Renal pelvis (tissue), 4 donors: Measurements from ENCODE around the gene ATP8B1. TPM values are rescaled to one million over a fixed set of nuclear protein-coding genes. Genes with fewer than 3 reads are reported as not detected.
"Not testable (repeated sequence)": the region's sequence is repeated elsewhere in the genome, so short reads cannot be mapped to it uniquely, and the experiment has no call there.

Experiments used
- DNase-seq: peaks from one replicate; pipeline ENCODE4 v3.0.0-alpha.2; 2013
- polyA plus RNA-seq, 3 donors: library from polyadenylated mRNA; unstranded; fragments of 120-200 nt; gene quantifications; one replicate each; pipeline ENCODE4 v1.2.1, GENCODE V29; 2013; ENCODE audit not compliant: insufficient read length in 3 of 3

The ATP8B1 gene
- polyA plus RNA-seq, 3 donors = 23.5 to 33.0 (median 25.1) TPM

DNA sequence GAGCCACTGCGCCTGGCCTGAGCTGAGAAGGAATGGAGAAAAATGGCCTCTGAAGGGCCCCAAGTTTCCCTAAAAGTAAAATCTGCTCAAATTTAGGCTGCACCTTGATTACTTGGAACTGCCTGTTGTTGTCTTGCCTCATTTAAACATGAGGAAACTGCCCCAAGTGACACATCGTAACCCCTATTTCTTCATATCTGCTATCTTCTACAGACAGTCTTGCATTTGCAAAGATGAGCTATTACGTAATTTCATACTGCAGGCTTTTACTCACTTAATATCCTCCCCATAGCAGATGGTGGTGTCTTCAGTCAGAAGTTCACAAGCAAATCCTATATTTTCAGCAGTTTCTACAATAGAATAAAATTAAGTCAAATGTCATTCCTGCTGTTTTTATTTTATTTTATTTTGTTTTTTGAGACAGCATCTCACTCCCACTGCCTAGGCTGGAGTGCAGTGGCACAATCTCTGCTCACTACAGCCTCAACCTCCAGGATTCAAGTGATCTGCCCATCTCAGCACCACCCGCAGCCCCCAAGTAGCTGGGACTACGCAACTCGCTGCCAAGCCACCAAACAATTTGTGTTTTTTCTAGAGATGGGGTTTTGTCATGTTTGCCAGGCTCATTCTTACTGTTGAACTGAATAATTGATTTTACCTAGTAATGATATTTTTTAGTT lies 136.2 kb downstream of the ATP8B1 start:
- no peak for DNase-seq

DNA sequence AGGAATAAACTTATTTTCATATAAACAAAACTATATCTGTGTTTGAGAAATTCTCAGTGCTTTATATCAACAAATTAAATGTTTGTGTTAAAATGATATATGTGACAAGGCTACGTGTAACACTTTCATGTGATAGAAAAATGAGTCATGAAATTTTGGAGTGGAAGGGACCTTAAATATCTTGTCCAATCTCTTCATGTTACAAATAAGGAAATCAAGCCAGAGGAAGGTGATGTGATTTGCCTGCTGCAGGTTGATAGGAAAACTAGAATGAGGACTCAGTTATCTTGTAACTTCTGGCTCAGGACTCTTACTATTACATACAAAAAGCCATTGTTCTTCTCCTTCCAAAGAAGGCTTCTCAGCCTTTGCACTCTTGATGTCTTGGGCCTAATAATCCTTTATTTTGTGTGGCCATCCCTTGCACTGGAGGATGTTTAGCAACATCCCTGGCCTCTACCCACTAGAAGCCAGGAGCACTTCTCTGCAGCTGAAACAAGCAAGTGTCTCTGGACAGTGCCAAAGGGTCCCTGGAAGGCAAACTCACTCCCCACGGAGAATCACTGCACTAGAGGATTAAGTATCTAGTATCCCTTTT lies 138.4 kb downstream of the ATP8B1 start:
- DNase-seq = no peak

DNA sequence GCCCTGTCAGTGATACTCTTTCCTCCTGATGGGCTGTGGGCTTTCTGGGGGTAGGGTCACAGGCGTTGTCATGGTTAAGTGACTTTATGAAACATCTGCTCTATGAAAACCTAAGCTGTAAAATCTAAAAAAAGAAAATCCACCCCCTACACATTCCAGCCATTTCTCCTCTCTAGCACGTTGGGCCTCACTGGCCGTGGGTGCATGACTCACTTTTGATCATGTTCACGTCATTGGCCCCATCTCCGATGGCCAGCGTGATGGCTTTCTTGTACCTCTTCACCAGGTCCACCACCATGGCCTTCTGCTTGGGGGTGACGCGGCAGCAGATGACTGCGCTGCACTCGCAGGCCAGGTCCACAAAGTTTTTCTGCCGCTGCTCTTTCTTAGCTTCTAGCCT lies 142.2 kb downstream of the ATP8B1 start:
- DNase-seq = no peak

DNA sequence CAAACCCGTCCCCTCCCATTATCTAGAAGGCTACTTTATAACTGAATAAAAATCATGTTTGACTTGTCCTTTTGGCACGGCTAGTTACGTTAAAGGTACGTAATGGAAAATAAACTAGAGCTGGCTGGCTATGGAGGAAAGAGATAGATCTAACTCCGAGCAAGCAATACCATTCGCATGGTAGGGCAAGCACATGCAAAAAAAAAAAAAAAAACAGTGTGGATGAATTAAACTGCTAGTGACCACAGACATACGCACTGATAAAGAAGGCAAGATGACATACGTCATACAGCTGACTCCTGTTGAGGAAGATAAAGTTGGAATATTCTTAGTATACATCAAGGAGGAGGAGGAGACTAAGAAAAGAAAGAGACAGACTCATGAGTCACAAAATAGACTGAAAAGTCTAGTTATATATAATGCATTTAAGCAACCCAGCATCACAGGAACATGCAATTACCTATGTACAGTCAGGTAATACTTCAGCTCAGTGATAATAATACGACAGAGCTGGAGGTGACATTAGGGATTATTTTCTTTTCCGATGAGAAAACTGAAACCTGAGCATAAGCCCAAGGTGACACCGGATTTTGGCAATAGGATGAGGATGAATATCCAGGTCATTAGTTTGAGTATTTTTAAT lies 143.5 kb downstream of the ATP8B1 start:
- no peak for DNase-seq

DNA sequence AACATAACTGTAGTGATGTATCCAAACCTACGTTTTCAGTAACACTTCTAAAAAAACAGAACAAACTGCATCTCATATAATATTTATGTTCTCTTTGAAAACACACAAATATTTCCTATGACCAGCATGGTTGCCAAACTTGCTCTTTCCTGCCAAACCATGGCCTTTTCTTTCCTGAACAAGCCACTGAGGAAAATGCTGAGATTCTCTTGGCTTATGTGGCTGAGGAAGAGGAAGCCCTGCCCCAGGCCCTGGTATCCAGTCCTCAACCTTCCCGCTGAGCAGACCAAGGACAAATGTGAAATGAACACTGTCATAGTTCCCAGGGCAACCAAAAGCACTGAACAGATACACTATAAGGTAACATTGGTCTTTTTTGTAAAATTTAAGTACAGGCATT lies 145.6 kb downstream of the ATP8B1 start:
- no peak for DNase-seq

DNA sequence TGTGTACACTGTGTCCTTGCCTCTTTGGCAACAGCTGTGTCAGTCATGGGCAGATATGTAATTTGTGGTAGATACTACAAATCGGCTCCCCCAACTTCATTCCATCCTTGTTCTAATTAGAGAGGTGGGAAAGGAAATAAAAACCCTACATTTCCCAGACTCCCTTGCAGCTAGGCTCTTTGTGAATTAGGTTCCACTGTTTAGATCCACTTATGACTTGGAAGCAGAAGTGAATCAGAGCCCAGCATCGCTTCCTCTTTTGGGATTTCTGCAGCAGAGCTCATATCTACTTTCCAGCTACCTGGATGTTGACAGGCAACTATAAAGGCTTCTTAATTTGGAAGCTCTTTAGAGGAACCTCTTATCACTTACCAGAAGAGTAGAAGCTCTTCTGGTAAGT lies 147.4 kb downstream of the ATP8B1 start:
- DNase-seq = no peak

DNA sequence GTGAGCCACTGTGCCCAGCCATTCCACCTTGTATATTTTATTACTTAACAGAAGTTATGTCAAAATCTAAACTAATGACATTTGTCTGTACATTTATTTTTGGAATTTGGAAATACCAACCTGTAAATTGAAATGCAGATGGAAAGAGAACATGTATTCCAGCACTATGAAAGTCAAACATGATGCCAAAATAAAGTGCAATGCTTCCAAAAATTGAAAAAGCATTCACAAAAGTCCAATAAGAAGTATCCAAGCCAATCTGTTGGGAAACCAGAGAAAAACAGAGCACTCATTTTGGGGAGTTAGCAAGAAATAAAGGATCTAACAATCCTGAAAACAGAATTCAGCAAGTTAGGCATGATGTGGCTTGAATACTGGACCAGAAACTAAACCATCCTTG lies 151.2 kb downstream of the ATP8B1 start:
- DNase-seq = no peak

DNA sequence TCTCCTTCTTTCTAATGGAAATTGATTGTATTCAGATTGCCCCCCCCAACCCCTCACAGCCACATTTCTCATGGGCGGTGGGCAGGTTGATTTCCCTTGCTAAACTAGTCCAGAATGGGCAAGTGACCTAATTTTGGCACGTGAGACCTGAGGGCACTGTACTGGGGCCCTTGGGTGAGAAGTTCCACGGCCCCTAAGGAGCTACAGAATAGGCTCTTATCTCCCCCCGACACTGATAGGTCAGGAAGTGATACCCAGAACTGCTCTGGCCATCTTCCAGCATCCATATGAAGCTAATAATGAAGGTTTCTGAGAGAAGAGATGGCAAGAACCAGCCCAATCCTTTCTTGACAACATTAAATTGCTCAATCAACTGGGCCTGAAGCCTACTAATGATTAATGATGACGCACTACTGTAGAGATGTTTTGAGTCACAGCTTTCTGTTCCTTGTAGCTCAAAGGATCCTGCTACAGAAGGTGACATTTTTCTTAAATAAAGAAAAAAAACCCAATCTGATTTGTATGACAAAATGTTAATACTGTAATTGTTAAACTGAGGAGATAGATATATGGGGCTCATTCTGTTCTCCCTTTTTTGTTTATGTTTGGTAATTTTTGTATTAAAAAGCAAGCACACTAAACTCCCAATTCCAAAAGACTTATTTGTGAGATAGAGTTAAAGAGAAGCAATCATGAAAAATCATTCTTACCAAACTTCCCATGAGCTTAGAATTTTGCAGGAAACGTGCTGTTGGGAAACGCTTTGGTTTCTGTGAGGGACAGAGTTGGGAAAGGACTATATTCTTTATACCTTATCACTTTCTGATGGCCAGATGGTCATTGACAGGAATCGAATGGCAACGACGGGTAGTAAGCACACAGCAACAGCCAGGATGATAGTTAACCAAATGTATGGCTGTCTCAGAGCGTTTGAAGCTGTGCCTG lies 153.3 kb downstream of the ATP8B1 start:
- DNase-seq = no peak

DNA sequence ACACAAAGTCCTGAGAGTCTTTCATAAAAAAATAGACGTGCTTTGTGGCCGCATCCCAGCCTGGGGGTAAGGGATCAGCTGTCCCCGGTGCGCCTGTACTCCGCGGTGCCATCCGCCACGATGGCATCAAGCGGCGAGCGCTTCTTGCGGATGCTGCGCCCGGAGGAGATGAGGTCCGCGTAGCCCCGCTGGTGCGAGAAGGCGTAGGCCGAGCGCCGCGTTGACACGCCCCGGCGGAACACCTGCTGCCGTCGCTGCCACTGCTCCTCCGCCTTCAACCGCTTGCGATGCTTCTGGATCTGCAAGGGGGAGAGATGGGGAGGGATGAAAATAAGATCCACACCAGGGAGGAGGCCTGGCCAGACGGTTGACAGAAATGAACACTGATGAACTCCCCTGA lies 154.7 kb downstream of the ATP8B1 start:
- DNase-seq = no peak

DNA sequence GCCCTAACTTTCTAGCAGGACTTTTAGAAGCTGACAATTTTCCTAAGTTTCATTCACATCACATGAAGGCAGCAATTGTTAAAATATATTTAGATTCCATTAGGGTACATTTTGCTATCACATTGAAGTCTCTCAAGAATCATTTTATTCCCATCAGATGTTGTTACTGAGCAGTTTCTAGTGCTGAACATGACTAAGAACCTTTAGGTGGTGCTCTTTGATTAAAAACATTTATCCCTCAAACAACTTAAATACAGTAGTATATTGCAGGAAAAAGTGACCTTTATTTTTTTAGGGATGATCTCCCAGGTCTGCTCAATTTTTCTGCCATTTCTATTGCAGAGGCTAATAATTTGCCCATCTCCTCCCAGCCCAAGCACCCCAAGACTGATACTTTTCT lies 158.6 kb downstream of the ATP8B1 start:
- no peak for DNase-seq

DNA sequence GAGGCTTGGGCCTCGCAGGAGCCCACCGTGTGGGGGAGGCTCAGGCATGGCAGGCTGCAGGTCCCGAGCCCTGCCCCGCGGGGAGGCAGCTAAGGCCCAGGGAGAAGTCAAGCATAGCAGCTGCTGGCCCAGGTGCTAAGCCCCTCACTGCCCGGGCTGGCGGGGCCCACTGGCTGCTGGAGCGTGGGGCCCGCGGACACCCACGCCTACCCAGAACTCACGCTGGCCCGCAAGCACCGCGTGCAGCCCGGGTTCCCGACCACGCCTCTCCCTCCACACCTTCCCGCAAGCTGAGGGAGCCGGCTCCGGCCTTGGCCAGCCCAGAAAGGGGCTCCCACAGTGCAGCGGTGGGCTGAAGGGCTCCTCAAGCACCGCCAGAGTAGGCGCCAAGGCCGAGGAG lies 159.4 kb downstream of the ATP8B1 start:
- DNase-seq = not testable (repeated sequence)

DNA sequence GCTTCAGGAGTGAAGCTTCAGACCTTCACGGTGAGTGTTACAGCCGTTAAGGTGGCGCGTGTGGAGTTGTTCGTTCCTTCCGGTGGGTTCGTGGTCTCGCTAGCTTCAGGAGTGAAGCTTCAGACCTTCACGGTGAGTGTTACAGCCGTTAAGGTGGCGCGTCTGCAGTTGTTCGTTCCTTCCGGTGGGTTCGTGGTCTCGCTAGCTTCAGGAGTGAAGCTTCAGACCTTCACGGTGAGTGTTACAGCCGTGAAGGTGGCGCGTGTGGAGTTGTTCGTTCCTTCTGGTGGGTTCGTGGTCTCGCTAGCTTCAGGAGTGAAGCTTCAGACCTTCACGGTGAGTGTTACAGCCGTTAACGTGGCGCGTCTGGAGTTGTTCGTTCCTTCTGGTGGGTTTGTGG lies 160.7 kb downstream of the ATP8B1 start:
- DNase-seq = not testable (repeated sequence)

DNA sequence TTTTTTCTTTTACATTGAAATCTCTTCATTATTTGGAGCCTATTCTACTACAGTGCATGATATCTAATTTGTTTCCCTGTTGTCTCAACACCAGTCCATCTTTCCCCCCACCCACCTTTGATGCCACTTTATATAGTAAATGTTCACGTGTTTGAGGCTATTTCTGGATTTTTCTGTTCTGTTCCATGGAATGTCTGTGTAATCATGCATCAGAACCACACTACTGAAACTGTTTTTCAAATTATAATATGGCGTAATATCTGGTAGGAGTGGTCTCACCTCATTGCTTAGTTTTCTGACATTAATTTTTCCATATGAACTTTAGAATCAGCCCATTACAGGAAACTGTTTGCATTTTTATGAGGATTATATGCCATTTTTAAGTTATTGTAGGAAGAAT lies 162.4 kb downstream of the ATP8B1 start:
- DNase-seq = no peak

DNA sequence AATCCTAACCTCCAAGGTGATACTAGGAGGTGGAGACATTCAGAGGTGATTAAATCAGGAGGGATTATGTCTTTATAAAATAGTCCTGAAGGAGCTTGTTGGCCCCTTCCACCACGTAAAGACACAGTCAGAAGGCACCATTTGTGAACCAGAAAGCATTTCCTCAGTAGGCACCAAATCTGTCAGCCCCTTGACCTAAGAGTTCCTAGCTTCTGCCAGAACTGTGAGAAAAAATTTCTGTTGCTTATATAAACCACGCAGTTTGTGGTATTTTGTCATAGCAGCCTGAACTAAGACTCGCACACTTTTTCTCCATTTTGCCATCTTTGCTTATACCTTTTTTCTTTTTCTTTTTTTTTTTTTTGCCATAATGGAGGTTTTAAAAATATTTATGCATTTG lies 162.9 kb downstream of the ATP8B1 start:
- no peak for DNase-seq

DNA sequence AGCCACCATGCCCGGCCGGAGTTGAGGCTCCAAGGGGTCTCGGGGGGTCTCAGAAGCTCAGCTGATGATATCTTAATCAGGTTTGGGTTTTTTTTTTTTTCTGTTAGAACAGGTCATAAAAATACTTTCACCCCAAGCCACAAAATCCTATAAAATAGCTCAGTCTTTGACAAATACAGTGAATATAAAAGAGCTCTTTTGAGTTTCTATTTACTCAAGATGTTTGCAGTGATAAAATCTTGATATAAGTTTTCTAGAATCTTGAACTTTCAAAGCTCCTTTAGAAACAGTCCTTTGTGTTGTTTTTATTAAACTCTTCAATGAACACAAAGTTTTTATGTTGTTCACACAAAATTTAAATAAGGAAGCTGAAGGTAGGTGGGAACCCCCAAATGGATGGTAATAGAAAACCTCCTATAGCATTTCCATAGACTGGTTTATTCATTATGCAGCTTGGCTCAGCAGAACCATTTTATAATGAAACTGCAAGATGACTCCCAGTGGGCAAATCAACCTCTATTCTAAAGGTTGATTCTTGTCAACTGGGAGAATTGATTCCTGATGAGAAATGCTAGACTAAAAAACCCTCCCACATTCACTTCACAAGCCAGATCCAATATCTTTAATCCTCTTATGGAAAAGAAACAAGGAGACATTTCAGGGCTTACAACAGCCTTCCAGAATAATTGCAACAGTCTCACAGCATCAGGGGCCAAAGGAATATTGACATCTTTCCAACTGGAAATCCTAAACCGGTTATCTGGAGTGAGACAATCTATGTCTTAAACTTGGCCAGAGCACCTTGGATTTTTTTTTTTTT lies 167.9 kb downstream of the ATP8B1 start:
- DNase-seq = no peak

DNA sequence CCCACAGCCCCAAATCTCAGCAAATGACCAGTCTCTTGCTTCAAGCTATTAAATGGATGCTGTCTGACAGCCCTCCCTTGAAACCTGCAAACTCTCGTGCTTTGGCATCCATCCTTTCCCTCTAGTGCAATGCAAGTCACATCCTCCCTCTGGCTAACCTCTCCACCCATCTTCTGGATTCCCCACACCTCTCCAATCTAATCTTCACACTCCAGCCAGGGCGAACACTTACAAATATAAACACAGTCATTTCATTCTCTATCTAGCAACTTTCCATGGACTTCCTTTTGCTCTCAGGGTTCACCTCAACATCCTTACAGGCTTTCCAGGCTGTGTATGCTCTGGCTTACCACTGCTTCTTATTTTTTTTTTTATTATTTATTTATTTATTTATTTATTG lies 171.4 kb downstream of the ATP8B1 start:
- DNase-seq = no peak

DNA sequence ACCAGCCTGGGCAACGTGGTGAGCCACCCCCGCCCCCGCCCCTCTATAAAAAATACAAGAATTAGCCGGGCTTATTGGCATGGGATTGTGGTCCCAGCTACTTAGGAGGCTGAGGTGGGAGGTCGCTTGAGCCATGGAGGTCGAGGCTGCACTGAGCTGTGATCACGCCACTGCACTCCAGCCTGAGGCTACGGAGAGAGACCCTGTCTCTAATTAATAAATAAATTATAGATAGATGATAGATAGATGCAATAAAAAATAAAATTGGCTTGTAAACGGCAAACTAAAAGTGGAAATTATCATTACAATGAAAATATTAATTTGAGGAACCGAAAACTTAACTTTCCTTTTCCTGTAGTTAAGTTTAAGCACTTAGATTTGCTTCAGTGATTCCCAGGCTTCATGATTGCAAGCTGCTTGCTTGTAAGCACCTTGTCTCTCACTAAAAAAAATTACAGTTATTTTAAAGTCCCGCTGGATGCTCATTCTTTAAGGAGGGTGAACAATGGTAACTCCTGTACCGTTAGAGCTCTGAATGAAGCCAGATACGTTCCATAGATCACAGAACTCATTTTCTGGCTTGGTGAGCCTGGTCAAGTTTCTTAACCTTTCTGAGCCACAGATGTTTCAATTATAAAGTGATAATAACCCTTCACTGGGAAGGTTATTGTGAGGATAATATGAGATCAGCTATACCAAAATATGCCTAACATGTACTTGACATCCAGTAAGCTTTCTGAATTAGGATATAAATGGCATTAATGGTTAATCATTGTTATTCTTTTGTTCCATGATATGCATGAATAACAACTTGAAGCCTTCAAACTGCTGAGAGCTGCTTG lies 172.1 kb downstream of the ATP8B1 start:
- no peak for DNase-seq

DNA sequence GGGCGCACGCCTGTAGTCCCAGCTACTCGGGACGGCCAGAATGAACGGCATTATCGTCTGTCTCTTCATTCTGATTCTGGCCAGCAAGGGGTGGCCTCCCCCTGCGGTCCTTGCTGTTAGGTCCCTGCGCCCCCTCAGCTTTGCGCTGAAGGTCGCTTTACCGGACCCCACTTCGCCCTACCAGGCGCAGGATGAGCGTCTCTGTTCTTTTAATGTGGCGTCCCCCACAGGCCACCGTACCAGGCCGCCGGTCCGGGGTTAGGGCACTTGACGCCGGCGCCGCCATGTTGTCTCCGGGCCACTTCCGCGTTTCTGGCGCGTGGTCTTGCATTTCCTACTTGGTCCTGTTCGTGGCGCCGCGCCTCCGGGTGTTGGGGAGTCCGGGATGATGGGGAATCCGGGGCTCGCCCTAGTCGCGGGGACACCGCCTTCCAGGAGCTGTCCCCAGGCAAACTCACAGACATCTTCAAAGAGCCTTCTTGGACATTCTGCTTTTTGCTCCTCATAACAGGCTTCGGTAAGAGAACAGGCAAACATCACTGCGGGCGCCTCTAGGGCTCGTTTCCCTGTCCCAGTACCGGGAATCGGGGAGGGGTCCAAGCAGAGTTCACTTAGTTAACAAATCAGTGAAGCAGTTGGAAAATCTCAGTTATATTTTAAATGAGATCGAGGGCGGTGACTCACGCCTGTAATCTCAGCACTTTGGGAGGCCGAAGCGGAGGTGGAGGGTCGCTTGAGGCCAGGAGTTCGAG lies 172.9 kb downstream of the ATP8B1 start:
- peak; percentile 95 for DNase-seq

DNA sequence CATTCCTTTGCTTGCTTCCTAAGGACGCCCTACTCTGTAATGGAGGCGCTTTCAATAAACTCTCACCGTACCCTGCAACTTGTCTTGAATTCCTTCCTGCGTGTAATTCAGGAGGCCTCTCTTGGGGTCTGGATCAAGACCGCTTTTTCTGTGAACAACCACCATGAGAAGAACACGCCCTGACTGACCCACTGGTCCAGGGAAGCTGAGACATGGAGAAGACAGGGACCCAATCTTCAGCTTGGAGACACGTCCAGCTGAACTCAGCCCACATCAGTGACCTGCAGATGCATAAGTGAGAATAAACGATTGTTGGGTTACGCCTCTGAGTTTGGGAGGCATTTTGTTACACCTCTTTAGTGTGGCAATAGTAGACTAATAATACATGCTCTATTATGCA lies 173.7 kb downstream of the ATP8B1 start:
- no peak for DNase-seq

DNA sequence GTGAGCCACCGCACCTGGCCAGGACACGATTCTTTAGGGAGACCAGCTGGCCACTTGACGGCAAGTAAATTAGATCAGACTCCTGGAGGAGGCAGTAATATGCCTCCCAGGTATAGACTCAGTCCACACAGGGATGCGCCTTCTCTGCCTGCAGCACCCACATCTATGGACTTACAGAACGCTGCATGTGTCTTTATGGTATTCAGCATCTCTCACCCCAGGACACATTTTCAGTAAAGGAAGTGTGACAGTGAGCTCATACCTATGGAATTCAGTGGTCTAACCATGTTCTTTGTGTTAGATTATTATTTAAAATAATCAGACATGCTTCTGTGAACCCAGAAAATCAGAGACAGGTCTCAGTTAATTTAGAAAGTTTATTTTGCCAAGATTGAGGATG lies 175.6 kb downstream of the ATP8B1 start:
- no peak for DNase-seq
